ENCODE results near the gene ALX3. TPM values are rescaled to one million over a fixed set of nuclear protein-coding genes. Genes with fewer than 3 reads are reported as not detected.

ALX3 gene
- polyA plus RNA-seq, 1 experiment, result not detected

DNA sequence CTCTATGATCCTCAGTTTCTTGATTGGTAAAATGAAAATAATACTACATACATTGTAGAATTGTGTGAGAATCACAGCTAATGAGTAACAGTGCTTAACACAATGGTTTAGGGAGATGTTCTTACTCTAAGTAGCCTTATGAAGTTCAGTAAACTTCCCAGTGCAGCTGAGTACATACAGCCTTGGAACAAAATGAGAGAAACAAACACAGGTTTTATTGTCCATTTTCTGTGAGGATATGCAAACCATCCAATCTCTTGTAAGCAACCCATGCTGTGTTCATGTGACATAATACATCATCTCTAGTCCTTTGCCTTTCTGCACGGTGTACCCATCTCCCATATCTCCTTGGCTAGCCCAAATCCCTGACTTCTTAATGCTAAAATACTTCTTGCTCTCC, 50.7 kb downstream of the ALX3 start:
- no peak for DNase-seq (ENCODE audit: low read depth, low spot score)
- Histone ChIP-seq H3K9me3 (ENCODE audit: control insufficient read depth, insufficient read depth, low read length) (no peaks in the 10 kb centered on the region), H3K27me3 (ENCODE audit: control insufficient read depth, insufficient read depth, low read length) (no peaks in the 10 kb centered on the region), H3K27ac (ENCODE audit: low read depth, low read length) (no peak overlapping the region), H3K4me3 (ENCODE audit: low read depth, low read length) (no peak overlapping the region)
- CTCF ChIA-PET, result interaction anchor here (1.6 to 5.2 kb wide), 2 partner anchors 9 to 35 kb away, joined by 5 to 54 read pairs; partner anchors contain the start of gene AHCYL1
- POLR2A ChIA-PET, result no interaction called here
- TF ChIP-seq, protein P1, sequence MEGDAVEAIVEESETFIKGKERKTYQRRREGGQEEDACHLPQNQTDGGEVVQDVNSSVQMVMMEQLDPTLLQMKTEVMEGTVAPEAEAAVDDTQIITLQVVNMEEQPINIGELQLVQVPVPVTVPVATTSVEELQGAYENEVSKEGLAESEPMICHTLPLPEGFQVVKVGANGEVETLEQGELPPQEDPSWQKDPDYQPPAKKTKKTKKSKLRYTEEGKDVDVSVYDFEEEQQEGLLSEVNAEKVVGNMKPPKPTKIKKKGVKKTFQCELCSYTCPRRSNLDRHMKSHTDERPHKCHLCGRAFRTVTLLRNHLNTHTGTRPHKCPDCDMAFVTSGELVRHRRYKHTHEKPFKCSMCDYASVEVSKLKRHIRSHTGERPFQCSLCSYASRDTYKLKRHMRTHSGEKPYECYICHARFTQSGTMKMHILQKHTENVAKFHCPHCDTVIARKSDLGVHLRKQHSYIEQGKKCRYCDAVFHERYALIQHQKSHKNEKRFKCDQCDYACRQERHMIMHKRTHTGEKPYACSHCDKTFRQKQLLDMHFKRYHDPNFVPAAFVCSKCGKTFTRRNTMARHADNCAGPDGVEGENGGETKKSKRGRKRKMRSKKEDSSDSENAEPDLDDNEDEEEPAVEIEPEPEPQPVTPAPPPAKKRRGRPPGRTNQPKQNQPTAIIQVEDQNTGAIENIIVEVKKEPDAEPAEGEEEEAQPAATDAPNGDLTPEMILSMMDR (IDR thresholded peaks at IDR 0.05; ENCODE audit: low read depth, low read length), result no peak

DNA sequence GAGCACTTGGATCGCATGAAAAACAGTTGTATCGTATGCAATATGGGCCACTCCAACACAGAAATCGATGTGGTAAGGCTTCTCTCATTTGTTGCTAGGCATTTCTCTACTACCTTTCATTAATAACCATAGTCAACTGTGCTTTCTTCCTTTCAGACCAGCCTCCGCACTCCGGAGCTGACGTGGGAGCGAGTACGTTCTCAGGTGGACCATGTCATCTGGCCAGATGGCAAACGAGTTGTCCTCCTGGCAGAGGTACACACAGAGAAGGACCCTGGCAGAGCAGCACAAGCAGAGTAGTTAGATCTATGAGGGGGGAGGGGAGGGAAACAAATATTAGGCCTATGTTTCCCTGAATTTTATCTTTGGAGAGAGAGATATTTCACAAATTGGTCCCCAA, 52.1 kb downstream of the ALX3 start:
- Histone ChIP-seq H3K27me3 (ENCODE audit: control insufficient read depth, insufficient read depth, low read length) (no peaks in the 10 kb centered on the region), H3K4me3 (ENCODE audit: low read depth, low read length) (no peak overlapping the region), H3K27ac (ENCODE audit: low read depth, low read length) (no peak overlapping the region), H3K9me3 (ENCODE audit: control insufficient read depth, insufficient read depth, low read length) (no peaks in the 10 kb centered on the region)
- TF ChIP-seq, protein P1 (IDR thresholded peaks at IDR 0.05; ENCODE audit: low read depth, low read length), result no peak
- DNase-seq (ENCODE audit: low read depth, low spot score), result no peak
- ChIA-PET POLR2A (no interaction called here), CTCF (interaction anchor here (5.2 kb wide), 1 partner anchor 11 kb away, joined by 54 read pairs; no protein-coding TSS in a partner anchor)

DNA sequence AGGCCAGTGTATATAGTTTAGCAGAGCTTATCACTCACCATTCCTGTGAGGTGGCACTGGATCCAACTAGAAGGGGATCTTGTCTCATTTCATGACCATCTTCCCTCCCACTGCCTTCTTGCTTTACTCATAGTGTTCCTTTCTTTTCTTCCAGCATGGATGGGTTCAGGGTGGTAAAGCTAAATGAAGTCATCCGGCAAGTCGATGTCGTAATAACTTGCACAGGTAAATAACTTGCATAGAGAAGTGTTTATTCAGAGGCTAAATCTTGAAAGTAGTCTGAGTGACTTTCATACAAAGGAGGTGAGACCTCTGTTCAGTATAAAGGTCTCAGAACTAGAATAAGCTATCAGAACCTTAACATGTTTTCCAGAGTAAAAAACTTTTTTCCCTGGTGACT, 52.7 kb downstream of the ALX3 start:
- Histone ChIP-seq H3K27me3 (ENCODE audit: control insufficient read depth, insufficient read depth, low read length) (no peaks in the 10 kb centered on the region), H3K4me3 (ENCODE audit: low read depth, low read length) (no peak overlapping the region), H3K9me3 (ENCODE audit: control insufficient read depth, insufficient read depth, low read length) (no peaks in the 10 kb centered on the region), H3K27ac (ENCODE audit: low read depth, low read length) (no peak overlapping the region)
- TF ChIP-seq, protein P1 (IDR thresholded peaks at IDR 0.05; ENCODE audit: low read depth, low read length), result no peak
- no peak for DNase-seq (ENCODE audit: low read depth, low spot score)
- ChIA-PET CTCF (interaction anchor here (0.5 to 5.2 kb wide), 2 partner anchors 11 to 79 kb away, joined by 3 to 54 read pairs; no protein-coding TSS in a partner anchor), POLR2A (no interaction called here)

DNA sequence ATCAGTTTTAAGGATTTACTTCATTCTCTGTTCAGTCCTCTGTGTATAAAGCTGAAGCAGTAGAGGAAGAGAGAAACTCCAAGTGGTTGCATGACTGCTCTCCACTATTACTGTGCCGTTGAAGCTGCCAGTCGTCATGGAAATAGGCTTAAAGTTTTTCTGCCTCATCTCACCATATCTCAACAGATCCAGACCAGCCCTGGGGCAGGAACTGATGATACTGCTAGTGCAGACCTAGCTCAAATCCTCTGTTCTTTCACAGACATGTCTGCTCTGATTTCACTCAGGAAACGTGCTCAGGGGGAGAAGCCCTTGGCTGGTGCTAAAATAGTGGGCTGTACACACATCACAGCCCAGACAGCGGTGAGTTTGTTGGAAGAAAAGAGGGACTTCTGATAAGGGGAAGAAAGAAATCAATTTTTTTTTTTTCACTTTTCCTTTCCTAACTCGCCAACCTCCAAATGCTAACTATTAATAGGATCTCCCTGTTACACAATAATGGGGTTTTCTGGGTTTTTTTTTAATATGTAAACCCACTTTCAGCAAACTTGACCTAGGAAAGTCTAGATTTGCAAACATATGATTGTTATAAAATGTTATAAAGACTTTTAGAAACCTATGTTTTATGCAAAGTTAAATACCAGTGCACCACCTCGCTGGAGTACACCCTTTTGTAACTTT, 58.2 kb downstream of the ALX3 start:
- no peak overlapping the region for H3K4me3 ChIP-seq (ENCODE audit: low read depth, low read length)
- CTCF ChIA-PET, result interaction anchor here (0.6 to 8.1 kb wide), 11 partner anchors 10 to 480 kb away, joined by 3 to 118 read pairs (median 8); partner anchors contain the start of gene AHCYL1

More for the DNA sequence above, 58.2 kb downstream of the ALX3 start:
- no peaks in the 10 kb centered on the region for H3K9me3 ChIP-seq (ENCODE audit: control insufficient read depth, insufficient read depth, low read length)
- POLR2A ChIA-PET, result interaction anchor here (0.6 kb wide), 1 partner anchor 230 kb away, joined by 4 read pairs; no protein-coding TSS in a partner anchor
- H3K27me3 ChIP-seq (ENCODE audit: control insufficient read depth, insufficient read depth, low read length), result no peaks in the 10 kb centered on the region
- no peak for DNase-seq (ENCODE audit: low read depth, low spot score)
- TF ChIP-seq, protein P1 (IDR thresholded peaks at IDR 0.05; ENCODE audit: low read depth, low read length), result no peak
- H3K27ac ChIP-seq (ENCODE audit: low read depth, low read length), result no peak overlapping the region

Measured in AG04450 (cell line).